MM.1S (cell line): Measurements from ENCODE around the gene DCANP1.

ENCODE experiments used
- DNase-seq: peaks from one replicate; pipeline ENCODE4 v3.0.0-alpha.2; 2015
- H2AFZ ChIP-seq: fragments of 300-600 bp; sonication (generic); 2 replicates; pipeline ENCODE4 v1.6.0; 2016; ENCODE audit warnings: antibody characterized with exemption, low read length
- H3F3A ChIP-seq: fragments of 300-600 bp; sonication (generic); 2 replicates; pipeline ENCODE4 v1.6.1; 2016; ENCODE audit warnings: mild to moderate bottlenecking, antibody characterized with exemption, low read length, moderate library complexity, mixed read lengths; ENCODE audit not compliant: insufficient read depth
- H3K27ac ChIP-seq: fragments of 300-600 bp; sonication (generic); 2 replicates; pipeline ENCODE4 v1.5.1; 2016; ENCODE audit warnings: mild to moderate bottlenecking, low read length
- H3K27me3 ChIP-seq: fragments of 300-600 bp; sonication (generic); replicated peaks from 2 replicates; pipeline ENCODE4 v1.6.0; 2016; ENCODE audit warnings: low read length; ENCODE audit not compliant: insufficient read depth
- H3K36me3 ChIP-seq: fragments of 300-600 bp; sonication (generic); replicated peaks from 2 replicates; pipeline ENCODE4 v1.6.1; 2016; ENCODE audit warnings: mild to moderate bottlenecking, low read length, mixed read lengths; ENCODE audit not compliant: insufficient read depth
- H3K4me1 ChIP-seq: fragments of 300-600 bp; sonication (generic); 2 replicates; pipeline ENCODE4 v1.6.1; 2016; ENCODE audit warnings: low read length, mixed read lengths
- H3K4me2 ChIP-seq: fragments of 300-600 bp; sonication (generic); 2 replicates; pipeline ENCODE4 v1.6.0; 2016; ENCODE audit warnings: low read depth, low read length
- H3K4me3 ChIP-seq: fragments of 300-600 bp; sonication (generic); 2 replicates; pipeline ENCODE4 v1.5.1; 2016; ENCODE audit warnings: low read length, mixed read lengths
- H3K79me2 ChIP-seq: fragments of 300-600 bp; sonication (generic); 2 replicates; pipeline ENCODE4 v1.6.1; 2016; ENCODE audit warnings: mixed run types, low read length, mixed read lengths
- H3K9ac ChIP-seq: fragments of 300-600 bp; sonication (generic); 2 replicates; pipeline ENCODE4 v1.6.1; 2016; ENCODE audit warnings: low read length, mixed read lengths
- H3K9me2 ChIP-seq: fragments of 300-600 bp; sonication (generic); replicated peaks from 2 replicates; pipeline ENCODE4 v1.6.1; 2016; ENCODE audit warnings: mild to moderate bottlenecking, low read length, mixed read lengths; ENCODE audit not compliant: insufficient read depth
- H3K9me3 ChIP-seq: fragments of 300-600 bp; sonication (generic); replicated peaks from 2 replicates; pipeline ENCODE4 v1.6.1; 2016; ENCODE audit warnings: mild to moderate bottlenecking, low read length, mixed read lengths; ENCODE audit not compliant: insufficient read depth
- H4K20me1 ChIP-seq: fragments of 300-600 bp; sonication (generic); 2 replicates; pipeline ENCODE4 v1.6.1; 2016; ENCODE audit warnings: mild to moderate bottlenecking, low read length, moderate library complexity, mixed read lengths; ENCODE audit not compliant: insufficient read depth
- EZH2 ChIP-seq: fragments of 300-600 bp; sonication (generic); optimal IDR thresholded peaks from 2 replicates; pipeline ENCODE3; 2017; ENCODE audit warnings: low read depth, mild to moderate bottlenecking, antibody characterized with exemption, low read length, mixed read lengths
- EZH2phosphoT487 ChIP-seq: fragments of 300-600 bp; sonication (generic); IDR thresholded peaks from 2 replicates; pipeline ENCODE4 v1.6.1; 2018; ENCODE audit warnings: antibody characterized with exemption, low read length
- TF ChIP-seq, protein P1 (sequence below): fragments of 300-600 bp; sonication (generic); IDR thresholded peaks from 2 replicates; pipeline ENCODE4 v1.5.1; 2016; ENCODE audit warnings: antibody characterized with exemption, low read length, mixed read lengths

DCANP1 gene

DNA sequence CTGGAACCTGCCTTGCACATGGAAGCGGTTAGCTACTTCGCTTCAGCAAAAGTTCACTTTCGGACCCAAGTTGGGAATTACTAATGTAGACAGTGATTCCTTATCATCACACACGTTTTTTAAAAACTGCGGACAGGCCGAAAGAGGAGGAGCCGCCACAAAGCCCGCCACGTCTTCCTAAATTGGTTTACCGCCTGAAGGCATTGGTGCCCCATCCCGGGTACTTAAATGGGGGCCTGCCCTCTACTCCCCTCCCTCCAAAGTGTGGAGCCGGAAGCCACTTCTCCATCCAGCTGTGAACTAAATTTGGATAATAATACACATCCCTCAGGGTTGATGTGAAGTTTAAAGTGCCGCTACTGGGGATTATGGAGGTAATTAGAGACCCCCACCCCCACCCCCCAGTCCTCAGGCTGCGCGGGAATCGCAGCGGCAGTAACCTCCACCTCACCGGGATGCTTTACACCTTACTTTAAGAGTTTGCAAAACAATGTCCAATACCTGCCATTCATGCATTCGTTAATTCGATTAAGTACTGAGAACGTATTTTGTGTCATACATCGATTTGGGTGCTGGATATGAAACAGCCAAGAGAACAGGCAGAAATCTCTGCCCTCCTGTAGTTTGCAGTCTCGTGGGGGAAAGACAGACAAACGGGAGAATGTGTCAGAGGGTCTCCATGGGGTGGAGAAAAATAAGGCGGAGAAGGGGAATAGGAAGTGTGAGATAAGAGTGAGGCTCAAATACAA, 47.2 kb downstream of the DCANP1 start:
- Histone ChIP-seq H3K27me3 (no peaks in the 10 kb centered on the region), H2AFZ (peak overlapping the region; percentile 100), H4K20me1 (peaks cover 30% of the 10 kb centered on the region), H3K9me3 (no peaks in the 10 kb centered on the region), H3K27ac (no peak overlapping the region; the same call in 1 of the 2 replicates), H3K4me2 (peak overlapping the region; percentile 96), H3K36me3 (no peaks in the 10 kb centered on the region; the same call in 1 of the 2 replicates), H3K9ac (peak overlapping the region; percentile 87), H3K4me1 (peaks cover 32% of the 10 kb centered on the region), H3F3A (peaks cover 13% of the 10 kb centered on the region), H3K9me2 (no peaks in the 10 kb centered on the region), H3K4me3 (peak overlapping the region; percentile 99), H3K79me2 (peaks cover 45% of the 10 kb centered on the region)
- DNase-seq: no peak
- TF ChIP-seq EZH2: no peak

DNA sequence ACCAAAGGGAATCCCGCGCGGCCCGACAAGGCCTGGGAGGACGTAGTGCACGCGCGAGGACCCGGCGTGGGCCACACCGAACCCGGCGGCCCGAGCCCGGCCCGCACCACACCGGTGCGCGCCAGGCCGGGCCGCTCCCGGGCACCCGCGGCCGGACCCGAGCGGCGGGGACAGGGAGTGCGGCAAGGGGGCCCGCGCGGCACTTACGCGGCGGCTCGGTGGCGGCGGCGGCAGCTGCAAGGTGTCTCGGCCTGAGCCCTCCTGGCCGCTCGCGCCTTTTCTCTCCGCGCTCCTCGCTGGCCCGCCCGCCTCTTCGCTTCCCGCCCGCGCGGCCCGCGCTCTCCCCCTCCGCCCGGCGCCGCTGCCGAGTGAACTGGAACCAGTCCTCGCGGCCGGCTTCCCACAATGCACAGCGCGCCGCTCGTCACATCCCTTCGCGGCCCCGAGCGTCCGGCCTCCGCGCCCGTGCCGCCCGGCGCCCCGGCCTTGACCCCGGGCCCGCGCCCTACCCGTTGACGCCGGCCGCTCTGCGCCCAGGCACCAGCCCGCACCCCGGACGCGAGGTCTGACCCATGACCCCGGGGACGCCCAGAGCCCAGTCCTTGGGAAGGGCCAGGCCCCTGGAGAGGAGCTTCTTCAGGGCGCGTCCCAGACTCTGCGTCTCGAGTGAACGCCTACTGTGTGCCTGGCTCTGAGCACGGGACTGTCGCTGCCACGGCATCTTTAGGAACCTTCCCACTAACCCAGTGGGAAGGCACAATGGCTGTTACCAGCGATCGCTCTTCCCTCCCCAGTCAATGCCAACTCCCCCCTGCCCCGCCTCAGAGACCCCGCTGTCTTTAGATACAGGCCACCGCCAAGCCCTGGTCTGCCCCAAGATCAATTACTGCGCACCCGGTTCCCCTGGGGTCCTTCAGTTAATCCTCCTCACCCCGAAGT, 48.0 kb downstream of the DCANP1 start, which contains the start of gene MACROH2A1:
Gene MACROH2A1 (minus strand): TSS at position 377 of the 939 bp plus-strand sequence. CDS start 10,138 bp downstream, outside the sequence.
- peak within 1 kb of the TSS; percentile 98 for H3K4me2 ChIP-seq
- H3K4me1 ChIP-seq: peaks cover 39% of the 10 kb centered on the region
- peaks cover 13% of the 10 kb centered on the region for H3F3A ChIP-seq
- peak within 1 kb of the TSS; percentile 99 for H3K9ac ChIP-seq
- H3K36me3 ChIP-seq: no peaks in the 10 kb centered on the region; the same call in 1 of the 2 replicates
- peaks cover 39% of the 10 kb centered on the region for H4K20me1 ChIP-seq
- H3K9me3 ChIP-seq: no peaks in the 10 kb centered on the region
- DNase-seq: peak; percentile 89
- peak within 1 kb of the TSS; percentile 93 for H3K27ac ChIP-seq
- no peaks in the 10 kb centered on the region for H3K27me3 ChIP-seq
- TF ChIP-seq EZH2phosphoT487 (no peak), EZH2 (no peak)
- TF ChIP-seq, protein P1, sequence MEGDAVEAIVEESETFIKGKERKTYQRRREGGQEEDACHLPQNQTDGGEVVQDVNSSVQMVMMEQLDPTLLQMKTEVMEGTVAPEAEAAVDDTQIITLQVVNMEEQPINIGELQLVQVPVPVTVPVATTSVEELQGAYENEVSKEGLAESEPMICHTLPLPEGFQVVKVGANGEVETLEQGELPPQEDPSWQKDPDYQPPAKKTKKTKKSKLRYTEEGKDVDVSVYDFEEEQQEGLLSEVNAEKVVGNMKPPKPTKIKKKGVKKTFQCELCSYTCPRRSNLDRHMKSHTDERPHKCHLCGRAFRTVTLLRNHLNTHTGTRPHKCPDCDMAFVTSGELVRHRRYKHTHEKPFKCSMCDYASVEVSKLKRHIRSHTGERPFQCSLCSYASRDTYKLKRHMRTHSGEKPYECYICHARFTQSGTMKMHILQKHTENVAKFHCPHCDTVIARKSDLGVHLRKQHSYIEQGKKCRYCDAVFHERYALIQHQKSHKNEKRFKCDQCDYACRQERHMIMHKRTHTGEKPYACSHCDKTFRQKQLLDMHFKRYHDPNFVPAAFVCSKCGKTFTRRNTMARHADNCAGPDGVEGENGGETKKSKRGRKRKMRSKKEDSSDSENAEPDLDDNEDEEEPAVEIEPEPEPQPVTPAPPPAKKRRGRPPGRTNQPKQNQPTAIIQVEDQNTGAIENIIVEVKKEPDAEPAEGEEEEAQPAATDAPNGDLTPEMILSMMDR: no peak
- peak within 1 kb of the TSS; percentile 100 for H2AFZ ChIP-seq
- peaks cover 53% of the 10 kb centered on the region for H3K79me2 ChIP-seq
- H3K4me3 ChIP-seq: peak within 1 kb of the TSS; percentile 99
- H3K9me2 ChIP-seq: no peaks in the 10 kb centered on the region

DNA sequence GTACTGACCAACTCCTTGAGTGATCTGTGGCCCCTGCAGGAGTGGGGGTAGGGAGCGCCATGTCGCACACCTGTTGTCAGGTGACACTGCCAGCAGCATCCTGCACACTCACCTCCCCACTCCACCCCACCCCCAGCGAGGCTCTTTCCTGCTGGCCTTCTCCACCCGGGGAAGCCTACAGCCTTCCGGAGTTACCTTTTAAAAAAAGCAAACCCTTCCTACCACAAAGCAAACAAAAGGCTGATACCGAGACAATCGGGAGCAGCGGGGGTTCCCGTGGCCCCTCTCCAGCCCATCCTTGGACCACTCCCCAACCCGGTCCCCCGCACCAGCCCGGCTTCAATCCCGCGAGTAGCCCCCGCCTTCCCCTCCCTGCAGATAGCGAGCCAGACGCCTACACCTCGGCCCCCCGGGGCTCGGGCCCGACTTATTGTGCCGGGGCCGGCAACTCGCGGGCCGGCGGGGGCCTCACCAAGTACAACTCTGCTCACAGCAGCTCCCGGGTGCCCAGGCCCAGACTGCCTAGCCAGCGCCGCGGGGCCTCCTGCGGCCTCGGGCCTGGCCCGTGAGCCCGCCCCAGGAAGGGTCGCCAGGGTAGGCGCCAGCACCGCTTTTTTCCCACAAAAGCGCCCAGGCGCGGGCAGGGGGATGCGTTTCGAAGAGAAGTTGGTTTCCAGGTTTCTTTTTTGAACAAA, 48.8 kb downstream of the DCANP1 start:
- TF ChIP-seq, protein P1: no peak
- TF ChIP-seq EZH2: no peak
- TF ChIP-seq EZH2phosphoT487: no peak
- peak overlapping the region; percentile 99 for H3K4me3 ChIP-seq
- peak overlapping the region; percentile 99 for H3K9ac ChIP-seq
- peak overlapping the region; percentile 93 for H3K27ac ChIP-seq
- peaks cover 13% of the 10 kb centered on the region for H3F3A ChIP-seq
- peak overlapping the region; percentile 61; the same call in 1 of the 2 replicates for H2AFZ ChIP-seq
- H3K9me3 ChIP-seq: no peaks in the 10 kb centered on the region
- H3K79me2 ChIP-seq: peaks cover 61% of the 10 kb centered on the region
- peak overlapping the region; percentile 98 for H3K4me2 ChIP-seq
- peaks cover 47% of the 10 kb centered on the region for H3K4me1 ChIP-seq
- H4K20me1 ChIP-seq: peaks cover 47% of the 10 kb centered on the region
- no peaks in the 10 kb centered on the region for H3K9me2 ChIP-seq
- H3K27me3 ChIP-seq: no peaks in the 10 kb centered on the region
- no peaks in the 10 kb centered on the region; the same call in 1 of the 2 replicates for H3K36me3 ChIP-seq
- peak; percentile 79 for DNase-seq
